SH-SY5Y (cell line): ENCODE measurements around the gene RGS9.

ENCODE experiments used
- GATA2 ChIP-seq: IDR thresholded peaks from 2 replicates; pipeline ENCODE4 v1.6.1; 2011; ENCODE audit warnings: mild to moderate bottlenecking, low read depth, low read length
- GATA3 ChIP-seq: IDR thresholded peaks from 2 replicates; pipeline ENCODE4 v1.6.1; 2011; ENCODE audit warnings: low read depth, mild to moderate bottlenecking, low read length, moderate library complexity

GRCh38 chr17:65228287-65228686 is 91.1 kb downstream of the RGS9 start:
- no peak for TF ChIP-seq GATA2
- TF ChIP-seq GATA3 = no peak
